Left hindlimb (tissue), 1 donor: ENCODE data around the gene PRKCA.
A peak's percentile ranks its signal among the peaks of the same experiment; 100 is the strongest.
"Not testable (repeated sequence)": the region's sequence is repeated elsewhere in the genome, so short reads cannot be mapped to it uniquely, and the experiment has no call there.

Source experiments
- DNase-seq: peaks from one replicate; pipeline ENCODE4 v3.0.0-alpha.2; 2018

PRKCA gene

DNA sequence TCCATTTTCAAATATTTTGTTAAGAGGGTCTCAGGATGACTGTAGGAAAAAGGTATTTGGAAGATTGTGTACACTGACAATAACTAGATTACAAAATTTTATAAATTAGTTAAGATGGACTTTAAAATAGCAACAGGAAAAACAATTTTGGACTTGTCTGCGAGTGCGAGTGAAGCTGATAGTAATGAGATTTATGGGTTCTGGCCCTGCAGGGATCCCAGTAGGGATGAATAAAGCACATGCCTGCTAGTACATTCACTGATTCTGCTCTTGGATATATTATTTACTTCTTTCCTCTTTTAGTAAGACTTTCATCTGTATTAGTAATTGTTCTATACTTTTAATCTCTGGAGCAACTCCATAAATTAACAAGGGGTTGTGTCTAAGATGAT lies 28.2 kb downstream of the PRKCA start:
- no peak for DNase-seq

DNA sequence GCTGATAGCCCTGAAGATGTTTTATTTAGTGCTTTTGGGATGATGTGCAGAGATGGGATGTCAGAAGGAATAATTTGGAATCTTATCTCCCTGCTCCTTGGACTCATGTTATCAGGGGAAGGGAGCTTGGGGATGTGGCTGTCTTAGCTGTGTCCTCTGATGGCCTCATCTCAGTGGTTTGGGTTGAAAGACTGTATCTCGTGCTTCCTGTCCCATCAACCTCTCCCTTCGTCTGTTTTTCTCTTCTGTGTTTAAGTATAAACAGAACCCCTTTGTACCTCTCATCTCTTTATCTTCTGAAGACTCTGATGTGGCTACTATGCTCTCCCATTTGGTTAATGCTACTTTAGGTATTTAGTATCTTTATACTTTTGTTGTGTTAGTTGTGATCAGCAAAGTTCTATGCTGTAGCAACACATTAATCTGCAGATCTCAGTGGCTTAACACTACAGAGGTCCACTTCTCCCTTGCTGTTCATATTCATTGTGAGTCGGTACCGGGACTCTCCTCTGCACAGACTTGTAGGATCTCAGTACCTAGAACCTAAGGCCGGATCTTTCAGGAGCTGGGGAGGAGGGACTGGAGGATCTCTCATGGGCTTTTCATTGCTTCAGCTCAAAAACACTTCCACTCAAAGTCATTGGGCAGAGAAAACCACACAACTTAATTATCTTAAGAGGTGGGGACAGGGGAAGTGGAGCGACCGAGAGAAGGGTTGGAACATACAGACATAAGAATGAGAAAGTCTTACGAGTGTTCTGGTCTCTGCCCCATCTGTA lies 28.8 kb downstream of the PRKCA start:
- DNase-seq = no peak

DNA sequence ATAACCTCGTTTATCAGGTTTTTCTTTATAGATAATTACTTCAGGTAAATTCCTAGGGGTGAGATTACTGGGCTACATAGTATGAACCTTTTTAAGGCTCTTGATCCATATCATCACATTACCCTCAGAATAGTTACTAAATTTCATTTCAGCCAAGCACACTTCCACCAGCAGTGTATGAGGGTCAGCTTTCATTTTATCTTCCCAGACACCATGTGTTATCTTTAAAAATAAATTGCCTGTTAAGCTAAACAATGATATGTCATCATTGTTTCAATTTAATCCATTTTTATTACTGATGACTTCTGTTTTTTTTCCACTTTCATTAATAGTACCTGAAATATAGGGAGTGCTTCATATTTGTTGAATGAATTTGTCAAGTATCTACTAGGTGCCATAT lies 33.4 kb downstream of the PRKCA start:
- DNase-seq = no peak

DNA sequence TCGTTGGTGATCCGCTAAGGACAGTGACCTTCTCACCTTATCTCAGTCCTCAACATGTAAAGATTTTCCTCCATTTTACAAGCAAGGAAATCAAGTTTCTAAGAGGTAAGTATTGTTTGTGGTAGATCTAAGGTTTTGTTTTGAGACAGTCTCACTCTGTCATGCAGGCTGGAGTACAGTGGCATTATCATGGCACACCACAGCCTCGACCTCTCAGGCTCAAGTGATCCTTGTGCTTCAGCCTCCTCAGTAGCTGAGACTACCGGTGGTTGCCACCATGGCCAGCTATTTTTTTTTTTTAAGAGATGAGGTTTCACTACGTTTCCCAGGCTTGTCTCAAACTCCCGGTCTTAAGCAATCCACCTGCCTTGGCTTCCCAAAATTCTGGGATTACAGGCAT lies 34.9 kb downstream of the PRKCA start:
- no peak for DNase-seq

DNA sequence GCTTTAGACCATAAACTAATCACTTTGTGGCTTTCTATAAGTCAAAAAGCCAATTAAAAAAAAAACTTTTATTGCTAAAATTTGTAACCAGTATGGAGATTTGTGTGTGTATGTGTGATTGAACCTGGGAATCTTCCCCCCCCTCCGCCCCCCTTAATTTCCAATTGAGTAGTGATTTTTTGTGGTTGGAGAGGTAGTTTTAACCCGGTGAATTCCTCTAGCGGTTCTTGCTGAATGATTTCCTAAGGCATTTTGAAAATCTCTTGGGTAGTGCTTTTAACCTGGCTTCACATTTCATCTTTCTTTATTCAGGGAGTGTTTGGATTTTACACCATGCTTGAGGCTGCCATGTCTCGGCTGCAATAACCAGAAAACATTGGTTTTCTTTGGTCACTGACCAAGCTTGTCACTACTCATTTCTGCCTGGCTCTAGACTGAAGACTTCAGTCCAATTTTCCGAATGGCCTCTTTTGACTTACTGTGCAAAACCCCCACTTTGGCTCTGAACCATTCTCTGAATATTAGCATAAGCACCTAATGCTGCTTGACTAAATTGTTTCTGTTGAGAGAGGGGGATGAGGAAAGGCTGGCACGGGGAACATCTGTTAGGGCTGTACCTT lies 35.6 kb downstream of the PRKCA start:
- DNase-seq = peak; percentile 62

DNA sequence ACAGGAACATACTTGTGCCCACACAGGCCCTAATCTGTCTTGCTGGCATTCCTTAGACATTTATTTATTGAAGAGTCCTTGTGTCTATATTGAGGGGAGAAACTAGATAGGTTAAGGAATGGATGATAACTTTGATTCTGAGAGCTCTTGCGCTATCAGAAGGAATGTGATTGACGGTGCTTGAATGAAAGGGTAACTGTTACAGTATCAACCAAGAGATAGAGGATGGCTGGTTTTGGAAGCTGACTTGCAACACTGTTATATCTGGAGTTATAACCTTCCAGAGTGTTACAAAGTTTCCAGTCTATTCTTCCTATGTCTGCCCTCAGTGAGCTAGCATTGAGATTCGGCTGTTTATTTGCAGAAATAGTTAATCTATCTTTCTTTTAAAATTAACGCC lies 36.5 kb downstream of the PRKCA start:
- DNase-seq = no peak

DNA sequence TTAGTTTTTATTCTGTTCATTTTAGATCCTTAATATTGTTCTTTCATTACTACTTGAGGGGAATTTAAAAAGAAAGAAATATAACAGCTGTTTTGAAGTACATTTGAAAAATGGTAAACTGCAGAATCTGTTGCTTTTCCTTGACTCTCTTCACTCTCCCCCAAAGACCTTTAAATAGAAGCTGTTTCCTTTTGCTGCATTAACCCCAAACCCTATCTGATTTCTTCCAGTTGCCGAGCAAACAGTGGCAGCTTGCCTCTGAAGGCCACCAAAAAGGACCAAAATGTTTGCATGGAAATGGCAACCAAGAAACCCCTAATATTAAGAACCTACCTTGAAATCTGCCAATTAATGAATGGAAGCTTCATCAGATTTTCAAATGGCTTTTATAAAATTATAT lies 37.1 kb downstream of the PRKCA start:
- DNase-seq = no peak

DNA sequence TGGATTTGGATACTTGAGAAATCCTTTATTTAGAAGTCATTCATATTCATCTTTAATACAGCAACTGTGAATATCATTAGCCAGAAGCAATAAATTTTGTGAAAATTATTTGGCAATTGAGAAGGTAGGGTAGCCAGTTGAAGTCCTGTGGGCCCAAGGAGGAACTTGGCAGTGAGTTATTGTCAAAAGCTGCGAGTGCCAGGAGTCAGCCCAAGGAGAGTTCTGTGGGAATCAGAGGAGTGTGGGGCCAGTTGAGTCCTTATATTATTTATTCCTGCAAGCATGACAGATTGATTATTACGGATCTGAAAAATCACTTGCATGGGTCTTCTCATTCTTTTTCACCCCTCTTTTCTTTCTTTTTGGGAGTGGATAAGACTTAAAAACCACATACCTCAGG lies 38.3 kb downstream of the PRKCA start:
- no peak for DNase-seq

DNA sequence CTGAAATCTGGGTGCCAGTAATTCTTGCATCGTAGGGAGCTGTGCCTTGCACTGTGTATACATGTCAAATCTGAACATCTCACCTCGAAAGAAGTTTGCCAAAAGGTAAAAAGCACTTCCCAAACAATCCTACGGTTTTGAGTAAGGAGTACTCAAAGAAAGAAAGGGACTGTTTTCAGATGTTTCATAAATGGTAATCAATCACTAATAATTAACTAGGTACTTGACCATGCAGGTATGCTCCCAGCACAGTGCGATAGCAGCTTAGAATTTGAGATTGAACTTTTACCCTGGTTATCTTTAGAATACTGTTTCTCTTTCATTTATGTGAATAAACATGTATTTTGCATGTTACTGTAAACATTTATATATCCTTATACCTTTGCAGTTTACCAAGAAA lies 39.0 kb downstream of the PRKCA start:
- no peak for DNase-seq

DNA sequence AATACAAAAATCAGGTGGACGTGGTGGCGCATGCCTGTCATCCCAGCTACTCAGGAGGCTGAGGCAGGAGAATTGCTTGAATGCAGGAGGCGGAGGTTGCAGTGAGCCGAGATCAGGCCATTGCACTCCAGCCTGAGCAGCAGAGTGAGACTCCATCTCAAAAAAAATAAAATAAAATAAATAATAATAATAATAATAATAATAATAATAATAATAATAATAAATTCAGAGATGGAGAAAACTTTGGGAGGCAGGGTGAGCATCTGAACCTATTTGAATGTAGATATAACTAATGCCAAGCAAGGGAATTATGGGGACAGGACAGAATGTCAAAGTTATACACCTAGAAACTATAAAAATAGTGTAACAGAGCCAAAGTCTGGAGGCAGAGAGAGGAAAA lies 39.9 kb downstream of the PRKCA start:
- not testable (repeated sequence) for DNase-seq

DNA sequence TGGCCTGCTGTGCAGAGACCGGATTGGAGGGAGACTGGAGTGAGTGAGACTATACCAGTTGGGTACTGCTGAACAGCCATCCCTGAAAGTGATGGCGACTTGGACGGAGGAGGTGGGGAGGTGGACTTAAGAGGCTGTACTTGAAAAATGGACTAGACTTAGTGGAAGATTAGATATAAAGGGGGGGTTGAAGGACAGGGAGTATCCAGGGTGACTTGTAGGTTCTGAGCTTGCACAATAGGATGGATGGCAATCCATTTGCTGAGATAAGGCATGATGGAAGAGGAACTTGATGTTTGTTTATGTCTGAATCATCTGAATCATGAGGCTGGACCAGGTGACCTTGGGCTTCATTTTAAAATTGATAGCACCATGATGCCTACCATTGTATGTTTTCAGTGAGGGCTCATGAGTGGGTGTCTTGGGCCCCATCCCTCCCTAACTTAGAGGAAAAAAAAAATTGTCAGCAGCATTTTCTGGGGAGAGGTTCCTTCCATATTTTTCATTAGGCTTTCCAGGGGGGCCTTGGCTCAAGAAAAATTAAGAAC lies 41.2 kb downstream of the PRKCA start:
- no peak for DNase-seq

DNA sequence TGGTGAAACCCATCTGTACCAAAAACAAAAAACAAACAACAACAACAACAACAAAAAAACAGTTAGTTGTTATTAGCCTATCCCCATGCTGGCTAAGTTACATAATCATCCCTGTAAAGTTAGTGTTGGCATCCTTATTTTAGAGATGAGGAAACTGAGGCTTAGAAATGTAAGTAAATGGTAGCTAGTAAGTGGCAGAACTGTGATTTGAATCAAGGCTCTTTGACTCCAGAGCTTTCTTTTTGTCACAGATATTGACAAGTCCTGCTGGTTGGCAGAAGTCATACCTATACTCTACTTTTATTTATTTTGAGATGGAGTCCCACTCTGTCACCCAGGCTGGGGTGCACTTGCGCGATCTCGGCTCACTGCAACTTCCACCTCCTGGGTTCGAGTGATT lies 42.1 kb downstream of the PRKCA start:
- DNase-seq = no peak

DNA sequence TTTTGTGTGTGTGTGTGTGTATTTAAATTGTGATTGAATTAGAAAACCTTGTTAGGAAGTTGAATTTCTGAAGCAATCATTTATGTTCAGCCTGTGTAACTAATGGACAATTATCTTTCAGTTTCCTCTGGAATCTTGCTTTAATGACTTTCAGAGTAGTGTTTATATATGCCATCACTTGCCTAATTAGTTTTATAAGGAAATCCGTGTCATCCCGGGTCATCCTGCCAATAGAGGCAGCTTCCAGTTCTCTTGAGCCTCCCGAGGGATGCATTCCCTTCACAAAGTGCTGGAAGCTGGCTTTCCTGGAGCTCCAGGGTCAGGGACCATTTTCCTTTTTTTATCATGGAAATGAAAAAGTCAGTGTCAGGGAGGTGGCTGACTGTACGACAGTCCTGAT lies 42.9 kb downstream of the PRKCA start:
- no peak for DNase-seq

DNA sequence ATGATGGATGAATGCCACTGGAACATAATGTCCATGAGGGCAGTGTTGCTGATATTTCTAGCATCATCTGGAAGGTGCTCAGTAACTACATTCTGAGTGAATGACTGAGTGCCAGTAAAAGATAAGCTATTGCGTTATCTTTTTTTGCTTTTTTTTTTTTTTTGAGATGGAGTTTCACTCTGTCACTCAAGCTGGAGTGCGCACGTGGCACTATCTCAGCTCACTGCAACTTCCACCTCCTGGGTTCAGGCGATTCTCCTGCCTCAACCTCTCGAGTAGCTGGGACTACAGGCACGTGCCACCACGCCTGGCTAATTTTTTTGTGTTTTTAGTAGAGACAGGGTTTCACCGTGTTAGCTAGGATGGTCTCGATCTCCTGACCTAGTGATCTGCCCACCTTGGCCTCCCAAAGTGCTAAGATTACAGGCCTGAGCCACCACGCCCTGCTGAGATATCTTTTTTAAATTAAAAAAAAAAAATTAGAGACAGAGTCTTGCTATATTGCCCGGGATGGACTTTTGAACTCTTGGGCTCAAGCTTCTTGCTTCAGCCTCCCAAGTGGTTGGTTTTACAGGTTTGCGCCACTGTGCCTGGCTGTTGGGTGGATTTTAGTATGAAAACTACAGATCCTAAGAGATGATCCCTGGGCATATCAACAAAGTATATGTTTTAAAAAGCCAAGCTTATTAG lies 43.7 kb downstream of the PRKCA start:
- not testable (repeated sequence) for DNase-seq

DNA sequence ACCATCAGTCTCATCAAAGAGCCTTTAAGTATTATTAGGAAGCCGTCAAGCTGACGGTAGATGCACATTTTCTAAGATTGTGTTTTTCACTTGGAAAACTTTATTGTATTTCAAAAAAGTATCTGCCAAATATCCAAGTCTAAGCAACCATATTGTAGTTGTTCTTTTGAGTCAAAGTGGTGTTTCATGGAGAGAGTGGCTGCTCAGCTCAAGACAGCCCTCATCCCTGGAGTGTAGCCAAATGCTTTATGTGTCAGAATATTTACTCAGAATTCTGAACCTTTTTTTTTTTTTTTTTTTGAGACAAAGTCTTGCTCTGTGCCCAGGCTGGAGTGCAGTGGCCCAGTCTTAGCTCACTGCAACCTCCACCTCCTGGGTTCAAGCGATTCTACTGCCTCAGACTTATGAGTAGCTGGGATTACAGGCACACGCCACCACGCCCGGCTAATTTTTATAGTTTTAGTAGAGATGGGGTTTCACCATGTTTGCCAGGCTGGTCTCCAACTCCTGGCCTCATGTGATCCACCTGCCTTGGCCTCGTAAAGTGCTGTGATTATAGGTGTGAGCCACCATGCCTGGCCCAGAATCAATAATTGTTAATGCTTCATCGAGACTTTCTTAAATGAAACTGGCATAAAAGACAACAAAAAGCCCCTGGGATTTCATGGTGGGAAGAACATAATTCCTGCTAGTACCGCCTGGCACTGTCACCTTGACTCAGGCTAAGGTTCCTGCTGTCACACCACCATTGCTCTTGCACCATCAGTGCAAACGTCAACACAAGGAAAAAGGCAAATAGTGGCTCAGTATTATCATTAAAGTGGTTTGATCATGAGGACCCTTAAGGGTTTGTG lies 45.5 kb downstream of the PRKCA start:
- no peak for DNase-seq

DNA sequence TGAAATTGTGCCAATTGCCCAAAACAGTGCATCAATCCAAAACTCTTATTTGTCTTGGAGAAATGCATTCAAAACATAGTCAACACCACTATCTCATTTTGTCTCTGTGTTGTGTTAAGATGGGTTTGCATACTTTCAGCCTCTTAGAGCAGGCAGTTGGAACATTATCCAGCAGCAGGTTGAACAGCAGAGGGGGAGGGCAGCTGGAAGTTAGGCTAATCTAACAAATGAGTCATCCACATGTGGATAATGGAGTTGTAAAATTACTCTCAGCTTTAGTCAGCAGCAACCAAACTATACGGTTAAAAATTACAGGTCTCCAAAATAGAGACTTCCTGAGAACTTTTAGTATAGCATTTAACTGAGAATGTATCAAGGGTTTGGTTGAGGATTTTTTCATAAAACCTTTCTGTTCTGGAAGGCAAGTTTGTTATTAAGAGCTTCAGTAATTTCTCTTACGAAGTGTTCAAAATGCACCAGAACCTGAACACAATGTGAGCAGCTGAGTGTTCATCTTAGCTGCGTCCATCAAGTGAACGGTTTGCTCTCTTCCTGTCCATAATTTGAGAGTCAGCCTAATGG lies 46.3 kb downstream of the PRKCA start:
- no peak for DNase-seq

DNA sequence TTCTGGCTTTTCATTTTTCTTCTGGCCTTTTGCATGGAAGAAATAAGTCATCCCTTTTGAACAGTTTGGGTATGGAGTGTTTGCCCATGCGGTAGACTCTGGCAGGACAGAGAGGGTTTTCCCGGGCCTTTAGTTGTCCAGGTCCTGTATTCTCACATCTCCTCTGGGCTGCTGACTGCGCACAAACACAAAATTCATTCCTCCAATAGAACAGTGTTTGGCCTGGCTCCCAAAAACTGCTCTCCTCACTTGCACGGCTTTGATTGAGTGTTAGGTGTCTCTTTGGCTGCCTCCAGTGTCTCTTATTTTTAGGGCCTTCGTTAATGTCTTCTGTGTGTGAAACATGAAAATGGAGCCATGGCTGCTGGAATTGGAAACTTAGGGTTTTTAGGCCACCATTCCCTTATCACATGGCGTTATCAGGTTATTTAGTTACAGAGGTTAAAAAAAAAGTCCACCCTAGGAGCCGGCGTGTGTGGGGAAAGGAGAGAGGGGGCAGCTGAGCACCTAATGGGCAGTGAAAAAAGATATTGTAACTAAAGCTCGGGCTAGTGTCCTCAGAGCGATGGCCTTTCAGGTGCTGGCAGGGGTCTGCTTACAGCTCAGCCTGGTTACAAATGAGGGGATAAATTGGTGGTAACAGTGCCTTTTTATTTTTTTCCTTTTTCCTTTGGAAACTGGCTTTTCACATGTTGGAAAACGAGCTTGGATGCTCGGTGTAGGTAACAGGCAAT lies 47.3 kb downstream of the PRKCA start:
- DNase-seq = peak; percentile 30

DNA sequence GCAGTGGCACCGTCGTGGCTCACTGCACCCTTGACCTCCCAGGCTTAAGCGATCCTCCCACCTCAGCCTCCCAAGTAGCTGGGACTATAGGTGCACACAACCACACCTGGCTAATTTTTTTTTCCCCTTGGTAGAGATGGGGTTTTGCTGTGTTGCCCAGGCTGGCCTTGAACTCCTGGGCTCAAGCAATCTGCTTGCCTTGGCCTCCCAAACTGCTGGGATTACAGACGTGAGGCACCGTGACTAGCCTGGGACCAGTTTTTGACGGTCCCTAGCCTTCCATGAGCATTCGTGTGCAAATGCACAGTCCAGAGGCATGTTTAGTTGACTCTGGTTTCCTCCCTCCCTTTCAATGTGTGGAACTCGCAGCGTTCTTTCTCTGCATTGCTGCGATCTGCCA lies 48.2 kb downstream of the PRKCA start:
- DNase-seq = not testable (repeated sequence)

DNA sequence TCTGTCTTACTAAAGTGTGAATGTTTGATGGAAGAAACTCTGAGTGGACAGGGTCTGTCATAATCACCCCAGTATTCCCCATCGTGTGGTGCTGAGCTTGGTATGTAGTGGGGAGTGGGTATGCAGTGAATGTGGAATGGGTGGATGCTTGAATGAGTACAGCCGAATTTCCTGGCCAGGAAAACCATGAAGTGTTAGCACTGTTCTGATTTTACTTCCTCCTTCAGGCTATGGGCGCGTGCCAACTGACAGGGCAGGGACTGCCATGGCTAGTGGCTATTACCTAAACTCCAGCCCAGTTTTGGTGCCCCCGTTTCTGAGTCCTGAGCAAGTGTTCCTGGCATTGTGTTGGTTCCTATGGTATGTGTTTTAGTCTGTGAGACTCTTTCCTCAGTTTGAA lies 48.6 kb downstream of the PRKCA start:
- DNase-seq = no peak

DNA sequence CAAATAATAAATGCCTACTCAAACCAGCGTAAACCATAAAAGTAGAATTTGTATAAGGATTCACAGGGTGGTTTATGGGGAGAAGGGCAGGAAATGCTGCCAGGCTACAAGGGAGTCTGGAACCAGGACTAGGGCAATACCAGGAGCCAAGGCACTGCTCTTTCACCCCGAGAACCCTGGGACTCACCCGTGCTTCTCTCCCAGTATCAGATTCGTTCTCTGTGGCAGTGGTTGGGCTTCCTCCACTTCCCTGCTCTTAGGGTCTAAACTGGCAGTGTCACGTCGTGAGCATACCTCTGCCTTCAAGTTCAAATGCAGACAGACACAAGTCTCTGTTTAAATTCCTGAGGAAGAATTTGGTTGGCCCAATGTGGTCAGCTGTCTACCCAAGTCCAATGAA lies 49.3 kb downstream of the PRKCA start:
- DNase-seq = no peak

DNA sequence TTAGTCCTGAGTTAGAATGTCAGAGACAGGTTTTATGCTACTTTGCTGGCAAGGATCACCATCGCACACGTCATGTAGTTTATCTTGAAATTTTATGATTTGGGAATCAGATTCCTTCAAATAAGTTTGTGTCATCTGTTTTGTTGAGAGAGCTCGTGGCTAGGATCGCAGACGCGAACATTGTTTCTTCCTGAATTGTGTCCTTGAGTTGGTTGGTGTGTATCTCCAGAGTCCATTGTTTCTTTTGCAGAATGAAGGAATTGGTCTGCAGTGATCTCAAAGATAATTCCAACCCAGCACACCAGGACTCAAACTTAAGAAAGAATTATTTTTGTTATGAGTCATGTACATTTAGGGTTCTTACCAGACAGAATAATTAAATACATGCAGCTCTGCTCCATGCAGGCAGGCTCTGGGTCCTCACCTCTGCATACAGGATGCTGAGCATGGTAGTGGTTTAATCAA lies 51.6 kb downstream of the PRKCA start:
- DNase-seq = no peak

DNA sequence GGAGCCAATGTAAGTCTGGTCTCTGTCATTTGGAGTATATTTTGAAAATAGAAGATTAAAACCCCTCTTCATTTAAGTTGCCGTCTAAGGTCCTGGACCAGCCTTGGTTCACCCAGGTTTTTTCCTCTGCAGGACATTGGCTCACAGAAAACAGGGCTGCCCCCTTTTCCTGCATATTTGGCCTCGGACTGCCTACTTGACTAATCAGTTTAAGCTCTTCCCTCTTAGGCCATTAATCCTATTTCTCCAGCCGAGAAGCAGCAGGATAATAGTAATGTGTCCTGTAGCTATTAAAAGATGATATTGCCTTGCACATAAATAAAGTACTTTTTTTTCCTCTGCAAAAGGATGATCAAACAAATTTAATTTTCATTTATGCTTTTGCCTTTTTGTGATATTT lies 52.1 kb downstream of the PRKCA start:
- no peak for DNase-seq
